PC-3 (cell line): ENCODE measurements around the gene SLC5A6.

Experiments used
- CTCF ChIP-seq: fragments of 300-600 bp; sonication (generic); conservative IDR thresholded peaks from 2 replicates; pipeline ENCODE4 v1.5.1; 2017; ENCODE audit warnings: antibody characterized with exemption, low read depth, mild to moderate bottlenecking, low read length
- EZH2phosphoT487 ChIP-seq: fragments of 300-600 bp; sonication (generic); IDR thresholded peaks from 2 replicates; pipeline ENCODE4 v1.6.1; 2018; ENCODE audit warnings: mild to moderate bottlenecking, antibody characterized with exemption, low read length, borderline replicate concordance

GRCh38 chr2:27160191-27160590 is 51.9 kb downstream of the SLC5A6 start:
- TF ChIP-seq CTCF: no peak
- TF ChIP-seq EZH2phosphoT487: no peak
